Kidney (tissue), 14 donors: ENCODE results near the gene CYYR1. TPM values are rescaled to one million over a fixed set of nuclear protein-coding genes. Genes with fewer than 3 reads are reported as not detected.

Experiments used
- DNase-seq, 5 donors: peaks; one replicate each; pipeline ENCODE4 v3.0.0-alpha.2; 2013 to 2020
- FAIRE-seq: peaks from 2 replicates; lab custom pipeline; 2012; peaks lifted over from hg19 to GRCh38; lab: Jason Lieb, UNC
- H3K27ac ChIP-seq, 2 donors: one replicate each; pipeline ENCODE4 v1.7.0; 2013; ENCODE audit warnings: low read depth in 2 of 2, low read length in 2 of 2, inconsistent platforms in 1 of 2
- H3K27me3 ChIP-seq: one replicate; pipeline ENCODE4 v1.7.1; 2013; ENCODE audit warnings: low read length, inconsistent platforms; ENCODE audit not compliant: control insufficient read depth, insufficient read depth
- H3K36me3 ChIP-seq, 3 donors: one replicate each; pipeline versions ENCODE4 v1.7.0 to v1.7.1; 2013; ENCODE audit warnings: low read length in 3 of 3, control low read depth in 1 of 3, inconsistent platforms in 1 of 3; ENCODE audit not compliant: insufficient read depth in 3 of 3, control insufficient read depth in 2 of 3
- H3K4me1 ChIP-seq, 3 donors: one replicate each; pipeline versions ENCODE4 v1.7.0 to v1.7.1; 2013; ENCODE audit warnings: low read length in 3 of 3, inconsistent platforms in 1 of 3, low read depth in 1 of 3; ENCODE audit not compliant: control insufficient read depth in 2 of 3, insufficient read depth in 2 of 3
- H3K4me3 ChIP-seq, 3 donors: one replicate each; pipeline versions ENCODE4 v1.7.0 to v1.8.1; 2013; ENCODE audit warnings: low read length in 3 of 3, control low read depth in 1 of 3, inconsistent platforms in 1 of 3
- H3K9ac ChIP-seq, 3 donors: one replicate each; pipeline versions ENCODE4 v1.7.0 to v1.7.1; 2013; ENCODE audit warnings: low read length in 3 of 3, control low read depth in 1 of 3, inconsistent platforms in 1 of 3
- H3K9me3 ChIP-seq, 3 donors: one replicate each; pipeline versions ENCODE4 v1.7.0 to v1.7.1; 2013; ENCODE audit warnings: low read length in 3 of 3, control low read depth in 1 of 3, inconsistent platforms in 1 of 3; ENCODE audit not compliant: control insufficient read depth in 2 of 3, insufficient read depth in 1 of 3
- intact Hi-C: fragments of 100-400 bp; cut with DNase I; formaldehyde crosslinking; loops from one replicate; pipeline ENCODE4 v1.11.1; 2022
- polyA plus RNA-seq: library from polyadenylated mRNA; stranded (reverse); fragments of 350-450 nt; fragmentation: Illumina TruSeq; extraction: RNeasy Lipid Tissue Mini Kit (QIAGEN cat#74804); gene quantifications from one replicate; pipeline ENCODE4 v1.2.3, GENCODE V29; 2014; ENCODE audit warnings: low read depth, low replicate concordance; ENCODE audit not compliant: insufficient read depth
- total RNA-seq: library from RNA; stranded (reverse); fragmentation: NEBNext Ultra II Directional; extraction: Animal tissue kit (Norgen Biotek cat#: 25700); gene quantifications from one replicate; pipeline ENCODE4 v1.2.1, GENCODE V29; 2021
- TF ChIP-seq, protein P1 (sequence below): IDR thresholded peaks from 3 replicates; pipeline ENCODE4 v1.5.1; 2012; ENCODE audit warnings: mild to moderate bottlenecking, moderate library complexity, borderline replicate concordance; ENCODE audit not compliant: insufficient read depth; ENCODE audit errors: extremely low read depth
- donor health status: control.
- donor health status: control.
- donor health status: control.
- donor health status: control.
- donor health status: control.
- donor health status: DM: yes; HTN: yes; CAD: no.
- donor health status: Normal renal cell carcinoma (clear cell type).

CYYR1 gene
- total and polyA plus RNA-seq, 2 donors from 2014 or later, result 17.0 to 23.4 TPM

DNA sequence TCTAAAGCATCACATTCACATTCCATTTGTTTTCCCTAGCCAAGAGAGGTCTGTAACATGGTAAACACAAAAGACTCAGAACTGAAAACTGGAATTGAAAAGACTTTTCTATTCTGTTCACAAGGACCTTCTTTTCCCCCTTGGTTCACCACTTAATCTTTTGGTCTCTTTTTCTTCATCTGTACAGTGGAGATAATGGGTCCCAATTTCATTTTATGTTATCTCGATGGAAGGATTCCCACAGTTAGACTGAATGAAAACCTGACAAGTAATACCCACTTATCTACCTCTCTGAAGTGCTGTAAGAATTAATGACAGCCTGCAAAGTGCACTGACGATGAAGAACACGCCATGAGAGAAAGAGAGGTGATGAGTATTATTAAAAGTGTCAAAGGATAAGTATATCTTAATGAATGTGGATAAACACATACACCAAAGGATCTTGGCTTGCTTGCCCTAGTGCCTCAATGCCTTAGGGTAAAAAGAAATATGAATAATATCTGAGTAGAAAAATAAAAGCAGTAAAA is 71.5 kb downstream of the CYYR1 start:
- intact Hi-C loops, result no loop called here
- no peaks in the 10 kb centered on the region for H3K36me3 ChIP-seq
- no peaks in the 10 kb centered on the region for H3K4me1 ChIP-seq
- TF ChIP-seq, protein P1, sequence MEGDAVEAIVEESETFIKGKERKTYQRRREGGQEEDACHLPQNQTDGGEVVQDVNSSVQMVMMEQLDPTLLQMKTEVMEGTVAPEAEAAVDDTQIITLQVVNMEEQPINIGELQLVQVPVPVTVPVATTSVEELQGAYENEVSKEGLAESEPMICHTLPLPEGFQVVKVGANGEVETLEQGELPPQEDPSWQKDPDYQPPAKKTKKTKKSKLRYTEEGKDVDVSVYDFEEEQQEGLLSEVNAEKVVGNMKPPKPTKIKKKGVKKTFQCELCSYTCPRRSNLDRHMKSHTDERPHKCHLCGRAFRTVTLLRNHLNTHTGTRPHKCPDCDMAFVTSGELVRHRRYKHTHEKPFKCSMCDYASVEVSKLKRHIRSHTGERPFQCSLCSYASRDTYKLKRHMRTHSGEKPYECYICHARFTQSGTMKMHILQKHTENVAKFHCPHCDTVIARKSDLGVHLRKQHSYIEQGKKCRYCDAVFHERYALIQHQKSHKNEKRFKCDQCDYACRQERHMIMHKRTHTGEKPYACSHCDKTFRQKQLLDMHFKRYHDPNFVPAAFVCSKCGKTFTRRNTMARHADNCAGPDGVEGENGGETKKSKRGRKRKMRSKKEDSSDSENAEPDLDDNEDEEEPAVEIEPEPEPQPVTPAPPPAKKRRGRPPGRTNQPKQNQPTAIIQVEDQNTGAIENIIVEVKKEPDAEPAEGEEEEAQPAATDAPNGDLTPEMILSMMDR, result no peak
- H3K27me3 ChIP-seq, result no peaks in the 10 kb centered on the region
- no peak overlapping the region for H3K9ac ChIP-seq
- H3K27ac ChIP-seq, result no peak overlapping the region
- H3K4me3 ChIP-seq, result no peak overlapping the region
- no peaks in the 10 kb centered on the region for H3K9me3 ChIP-seq
- DNase-seq, result no peak
- FAIRE-seq, result no peak

DNA sequence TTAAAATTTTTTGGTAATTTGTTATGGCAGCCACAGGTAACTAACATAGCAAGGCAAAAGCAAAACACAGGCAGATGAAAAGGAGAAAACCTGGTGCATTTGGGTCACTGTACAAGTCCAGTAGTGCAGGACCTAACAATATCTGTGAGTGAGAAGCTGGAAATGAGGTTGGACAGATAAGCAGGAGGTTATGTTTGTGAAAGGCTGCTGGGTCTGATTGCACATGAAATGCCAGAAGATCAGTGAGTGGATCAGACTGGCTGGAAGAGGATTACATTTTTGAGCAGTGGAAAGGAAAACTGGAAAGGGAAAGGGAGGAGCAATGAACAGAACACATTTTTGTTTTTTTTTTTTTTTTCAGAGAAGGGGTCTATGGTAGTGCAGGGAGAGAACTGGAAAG is 73.6 kb downstream of the CYYR1 start:
- H3K9ac ChIP-seq, result no peak overlapping the region
- DNase-seq, result peak in 1 of 5 donors; percentile 11
- intact Hi-C loops, result no loop called here
- no peak overlapping the region for H3K4me3 ChIP-seq
- H3K4me1 ChIP-seq, result no peaks in the 10 kb centered on the region
- TF ChIP-seq, protein P1, result no peak
- no peaks in the 10 kb centered on the region for H3K27me3 ChIP-seq
- FAIRE-seq, result no peak
- H3K9me3 ChIP-seq, result no peaks in the 10 kb centered on the region
- H3K36me3 ChIP-seq, result no peaks in the 10 kb centered on the region
- H3K27ac ChIP-seq, result no peak overlapping the region

DNA sequence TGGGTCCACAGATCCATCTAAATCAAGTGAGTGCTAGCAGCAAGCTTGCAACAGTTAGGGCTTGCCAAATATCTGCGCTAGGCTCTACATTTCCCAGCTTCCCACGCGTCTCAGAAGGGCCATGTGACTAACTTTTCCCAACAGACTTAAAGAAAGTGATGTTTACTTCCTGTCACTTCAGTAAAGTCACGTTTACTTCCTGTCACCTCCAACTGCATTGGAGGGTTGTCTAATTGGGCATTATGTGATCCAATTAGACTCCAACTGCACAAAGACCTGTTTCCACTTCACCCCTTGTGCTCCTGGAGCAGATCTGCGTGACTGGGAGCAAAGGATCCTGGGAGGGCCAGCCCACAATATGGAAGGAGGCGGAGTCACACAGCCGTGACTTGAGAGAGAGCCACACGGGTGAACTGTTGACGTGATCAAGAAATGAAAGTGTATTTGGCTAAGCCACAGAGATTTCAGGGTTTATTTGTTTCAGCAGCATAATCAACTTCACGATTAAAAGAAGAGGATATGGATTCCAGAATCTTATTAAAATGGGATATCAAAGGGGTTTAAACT is 77.7 kb downstream of the CYYR1 start:
- Histone ChIP-seq H3K36me3 (no peaks in the 10 kb centered on the region), H3K27ac (no peak overlapping the region), H3K4me1 (no peaks in the 10 kb centered on the region), H3K9me3 (no peaks in the 10 kb centered on the region), H3K4me3 (no peak overlapping the region), H3K9ac (no peak overlapping the region), H3K27me3 (no peaks in the 10 kb centered on the region)
- FAIRE-seq (no peak), DNase-seq (no peak)
- intact Hi-C loops, result no loop called here
- TF ChIP-seq, protein P1, result no peak
